ENCODE data around the gene DAPK1.

DAPK1 gene

DNA sequence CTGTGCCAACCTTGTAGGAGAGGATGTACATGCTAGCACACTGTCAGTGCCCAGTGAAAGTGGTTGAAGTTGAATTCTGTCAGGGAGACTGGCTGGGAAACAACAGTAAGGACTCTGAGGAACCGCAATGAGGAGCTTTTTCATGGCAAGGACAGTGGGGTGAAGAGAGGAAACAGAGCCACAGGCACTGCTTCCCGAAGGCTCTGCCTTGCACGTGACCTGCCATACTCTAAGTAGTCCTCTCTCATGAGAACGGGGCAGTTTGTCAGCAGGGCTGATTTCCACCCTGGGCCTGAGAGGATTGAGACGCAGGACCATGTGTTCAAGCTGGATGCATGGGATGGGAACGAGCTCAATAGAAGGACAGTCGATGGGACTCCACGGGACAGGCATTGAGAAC lies 121.7 kb downstream of the DAPK1 start:
- DNase-seq = no peak

DNA sequence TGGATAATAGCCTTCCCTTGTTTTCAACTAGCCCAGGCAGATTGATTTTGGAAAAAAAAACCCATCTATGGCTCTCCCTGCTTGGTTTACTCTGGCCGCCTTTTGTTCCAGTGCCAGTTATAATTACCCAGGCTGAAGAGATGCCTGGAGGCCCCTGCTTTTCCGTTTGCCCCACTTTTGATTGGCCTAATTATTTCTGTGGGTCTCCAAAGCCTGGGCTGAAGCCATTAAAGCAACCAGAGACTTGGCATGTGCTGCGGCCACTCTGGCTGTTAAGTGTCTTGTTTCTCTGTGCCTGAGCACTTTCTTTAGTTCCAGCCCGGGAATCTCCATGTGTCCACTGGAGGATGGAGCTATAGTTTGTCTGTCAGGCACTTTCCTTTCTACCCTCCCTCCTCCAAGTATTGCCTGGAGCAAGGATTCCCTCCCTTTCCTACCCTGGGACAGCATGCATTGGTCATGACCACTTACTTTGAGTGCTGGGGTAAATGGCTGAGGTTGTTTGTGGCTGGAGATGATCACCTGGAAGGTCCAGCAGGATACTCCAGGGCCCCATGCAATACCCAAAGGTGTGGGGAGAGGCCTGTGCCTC lies 123.2 kb downstream of the DAPK1 start:
- DNase-seq = no peak

DNA sequence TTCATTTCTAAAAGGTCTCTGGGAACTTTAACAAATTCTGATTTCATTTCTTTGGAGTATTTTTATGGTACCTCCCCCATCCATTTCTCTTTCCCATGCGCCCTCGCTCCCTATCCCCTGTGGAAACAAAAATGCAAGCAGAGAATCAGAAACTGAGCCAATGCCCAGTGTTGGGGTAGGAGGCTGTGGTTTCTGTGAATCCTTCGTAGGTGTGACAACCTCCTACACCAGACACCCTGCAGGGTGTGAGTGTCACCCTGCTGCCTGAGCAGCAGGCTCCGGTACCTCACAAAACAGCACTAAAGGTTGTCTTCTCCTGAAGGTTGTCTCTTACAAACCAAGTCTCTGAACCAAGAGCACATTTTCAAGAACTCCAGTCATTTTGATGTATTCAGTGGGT lies 124.4 kb downstream of the DAPK1 start:
- no peak for DNase-seq

DNA sequence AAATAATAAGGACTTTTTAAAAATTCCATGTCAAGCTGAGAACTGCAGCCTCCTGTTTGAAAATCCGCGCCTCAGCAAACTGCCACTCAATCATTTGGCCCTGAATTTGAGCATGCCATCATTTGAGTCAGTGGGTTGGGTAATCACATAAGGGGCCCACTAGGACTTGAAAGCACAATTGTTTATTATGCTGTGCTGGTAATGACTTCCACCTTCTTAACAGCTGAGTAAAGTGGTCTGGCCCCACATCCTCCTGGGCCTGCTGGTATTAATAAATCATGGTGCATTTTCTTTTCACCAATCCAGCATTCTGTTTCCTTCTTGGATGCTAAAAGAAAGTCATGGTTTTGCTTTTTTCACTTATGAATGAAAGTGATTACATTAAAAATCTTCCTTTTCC lies 125.3 kb downstream of the DAPK1 start:
- no peak for DNase-seq

DNA sequence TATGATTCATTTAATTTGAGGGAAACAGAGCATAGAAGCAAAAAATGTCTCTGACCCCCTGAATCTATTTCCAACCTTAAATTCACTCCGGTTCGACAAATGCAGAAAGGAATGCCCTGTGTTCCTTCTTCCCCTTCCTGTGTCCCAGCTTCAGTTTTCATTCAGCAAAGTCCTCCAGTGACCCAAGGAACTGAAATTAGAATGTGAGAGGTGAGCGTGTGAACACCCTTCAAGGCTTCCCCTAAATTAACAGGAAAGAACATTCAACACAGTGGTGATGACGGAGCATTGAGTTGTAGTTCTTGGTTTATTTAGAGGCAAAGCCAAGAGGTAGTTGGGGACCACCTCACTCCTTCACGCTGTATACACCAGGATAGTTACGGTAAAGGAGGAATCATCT lies 130.7 kb downstream of the DAPK1 start:
- no peak for DNase-seq

DNA sequence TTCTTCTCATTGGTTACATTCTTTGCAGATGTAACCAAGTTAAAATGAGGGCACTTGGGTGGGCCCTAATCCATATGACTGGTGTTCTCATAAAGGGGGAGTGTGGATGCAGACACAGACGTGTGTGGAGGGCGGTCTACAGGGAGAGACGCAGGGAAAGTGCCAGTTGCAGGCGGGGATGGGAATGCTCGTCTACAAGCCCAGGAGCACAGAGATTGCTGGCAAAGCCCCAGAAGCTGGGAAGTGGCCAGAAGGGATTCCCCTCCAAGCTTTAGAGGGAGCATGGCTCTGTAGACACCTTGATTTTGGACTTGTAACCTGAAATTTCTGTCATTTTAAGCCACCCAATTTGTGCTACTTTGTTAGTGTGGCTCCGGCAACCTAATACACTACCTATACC lies 131.4 kb downstream of the DAPK1 start:
- DNase-seq = no peak

DNA sequence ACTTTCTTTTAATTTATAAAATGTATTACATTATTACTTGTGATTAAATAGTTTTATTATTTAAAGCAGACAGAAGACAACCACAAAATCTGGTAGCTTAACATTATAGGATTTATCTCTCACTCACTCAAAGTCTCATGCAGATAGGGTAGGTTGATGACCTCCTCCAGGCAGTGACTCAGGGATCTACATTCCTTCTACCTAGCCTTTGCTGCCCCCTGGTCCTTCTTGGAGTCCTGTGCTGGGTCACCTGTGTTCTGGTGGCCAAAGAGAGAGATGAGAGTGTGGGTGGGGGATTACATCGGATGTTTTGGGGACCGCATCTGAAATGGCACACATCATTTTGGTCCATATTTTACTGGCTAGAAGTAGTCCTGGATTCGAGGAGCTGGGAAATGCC lies 132.6 kb downstream of the DAPK1 start:
- DNase-seq = no peak

DNA sequence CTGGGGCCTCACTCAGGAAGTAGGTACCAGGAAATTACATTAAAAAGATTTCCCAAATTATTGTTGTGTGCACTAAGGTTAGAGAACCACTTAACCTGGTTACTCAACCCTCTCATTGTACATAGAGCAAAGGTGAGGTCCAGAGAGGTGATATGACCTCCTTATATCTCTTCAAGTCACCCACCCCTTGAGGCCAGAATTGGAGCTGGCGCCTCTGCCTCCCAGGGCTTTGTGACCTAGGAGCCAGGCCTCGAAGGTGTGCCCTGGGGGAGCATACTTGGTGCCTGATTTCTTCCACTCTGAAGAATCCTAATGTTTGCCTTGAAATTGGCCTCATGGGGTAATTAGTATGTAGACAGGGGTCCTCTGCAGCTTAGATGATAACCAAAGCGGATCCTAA lies 133.2 kb downstream of the DAPK1 start:
- no peak for DNase-seq

DNA sequence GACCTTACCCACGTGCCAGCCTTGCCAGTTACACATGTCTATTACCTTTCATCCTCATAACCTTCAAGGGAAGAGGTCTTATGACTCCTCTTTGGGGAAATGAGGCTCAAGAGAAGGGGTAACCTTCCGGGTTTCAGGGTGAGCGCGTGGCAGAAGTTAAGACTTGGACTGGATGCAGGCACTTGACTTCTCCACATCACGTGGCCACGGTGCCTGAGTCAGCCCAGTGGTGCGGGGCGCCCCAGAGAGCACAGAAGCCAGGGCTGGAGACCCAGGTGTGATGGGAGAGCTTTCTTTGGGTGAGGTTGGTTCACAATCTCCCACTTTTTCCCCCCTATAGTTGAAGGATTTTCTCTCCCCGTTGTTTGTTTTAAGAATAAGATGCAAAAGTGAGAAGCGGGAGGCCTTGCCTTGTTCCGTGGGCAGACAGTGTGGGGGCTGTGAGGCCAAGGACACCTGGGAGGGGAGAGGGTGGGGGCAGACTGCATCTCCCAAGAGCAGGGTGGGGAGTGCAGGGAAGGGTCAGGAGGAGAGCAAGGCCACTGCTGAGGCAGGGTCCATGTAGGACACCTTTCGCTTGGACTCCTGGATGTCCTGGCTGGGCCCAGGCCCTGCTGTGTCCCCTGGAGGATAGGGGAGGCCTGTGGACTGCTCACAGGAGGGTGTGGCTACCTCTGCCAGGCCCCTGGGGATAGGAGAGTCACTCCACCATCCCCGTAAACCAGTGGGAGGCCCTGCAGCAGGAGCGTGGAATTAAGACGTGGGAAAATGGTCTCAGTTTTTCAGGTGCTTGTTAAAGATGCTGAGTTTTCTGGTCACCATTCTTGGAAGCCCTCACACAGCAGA lies 138.2 kb downstream of the DAPK1 start:
- no peak for DNase-seq

DNA sequence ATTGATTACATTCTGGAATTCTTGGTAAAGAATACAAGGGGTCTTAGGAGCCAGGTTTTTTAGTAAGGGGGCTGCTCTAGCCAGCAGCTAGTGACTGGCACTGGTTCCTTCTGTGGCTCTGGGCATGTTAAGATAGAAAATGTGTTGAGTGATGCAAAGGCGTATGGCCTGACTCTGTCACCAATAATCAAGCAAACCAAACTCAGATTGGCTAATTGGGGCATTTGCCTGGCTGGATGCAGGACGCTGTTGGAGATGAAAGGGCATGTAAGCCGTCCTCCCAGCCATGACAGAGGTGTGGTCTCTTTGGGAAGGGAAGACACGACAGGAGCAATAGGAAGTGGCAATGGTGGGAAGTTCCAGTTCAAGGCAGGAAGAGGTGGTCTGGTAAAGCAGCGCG lies 140.6 kb downstream of the DAPK1 start:
- no peak for DNase-seq

DNA sequence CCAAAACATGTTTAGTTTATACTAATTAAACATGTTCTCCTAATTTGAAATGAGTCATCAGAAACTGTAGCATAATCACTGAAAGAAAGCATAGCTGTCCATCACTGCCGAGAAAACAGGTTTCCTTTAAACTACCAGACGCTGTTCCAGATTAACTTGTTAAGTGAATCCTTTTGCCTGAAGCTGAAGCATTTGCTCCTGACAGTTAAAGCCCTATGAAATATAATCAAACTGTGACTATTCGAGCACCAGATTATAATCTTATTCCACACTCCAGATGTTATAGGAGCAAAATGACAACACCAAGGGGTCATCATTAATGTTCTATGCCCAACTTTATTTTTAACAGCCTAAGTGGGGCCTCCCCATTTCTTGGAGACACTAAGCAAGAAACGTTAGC lies 142.3 kb downstream of the DAPK1 start:
- DNase-seq = no peak

DNA sequence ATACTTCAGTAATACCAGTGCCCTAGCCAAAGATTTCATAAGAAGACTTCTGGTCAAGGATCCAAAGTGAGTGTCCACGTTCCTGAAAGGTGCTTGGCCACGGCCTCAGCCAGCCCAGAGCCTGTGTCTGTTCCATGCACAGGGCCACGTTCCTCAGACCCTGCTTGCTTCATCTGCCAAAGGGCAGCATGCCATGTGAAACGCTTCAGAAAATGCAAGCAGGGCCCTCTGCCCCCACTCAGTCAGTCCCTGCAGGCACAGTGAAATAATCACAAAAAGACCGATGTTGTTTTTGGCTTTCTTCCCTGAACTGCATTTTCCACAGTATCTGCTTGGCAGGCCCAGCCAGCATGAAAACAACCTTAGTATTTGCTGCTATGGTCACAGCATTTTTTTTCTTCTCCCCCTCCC lies 142.7 kb downstream of the DAPK1 start:
- no peak for DNase-seq

DNA sequence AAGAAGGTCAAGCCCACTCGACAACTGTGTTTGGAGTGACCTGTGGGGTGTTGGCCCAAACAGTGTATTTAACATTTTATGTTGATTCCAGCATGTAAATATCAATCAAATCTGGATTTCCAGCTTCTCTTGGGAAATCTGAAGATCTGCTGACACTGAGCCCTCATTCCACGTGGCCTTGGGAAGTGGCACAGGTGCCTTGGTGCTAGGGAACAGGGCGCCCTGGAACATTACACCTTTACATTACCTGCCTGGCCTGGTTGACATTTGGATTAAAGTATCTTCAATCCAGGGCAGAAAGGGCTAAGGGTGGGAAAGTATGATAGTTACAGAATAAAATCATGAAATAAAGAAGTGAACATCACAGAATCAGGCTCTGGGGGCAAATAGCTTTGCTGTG lies 143.4 kb downstream of the DAPK1 start:
- DNase-seq = no peak

DNA sequence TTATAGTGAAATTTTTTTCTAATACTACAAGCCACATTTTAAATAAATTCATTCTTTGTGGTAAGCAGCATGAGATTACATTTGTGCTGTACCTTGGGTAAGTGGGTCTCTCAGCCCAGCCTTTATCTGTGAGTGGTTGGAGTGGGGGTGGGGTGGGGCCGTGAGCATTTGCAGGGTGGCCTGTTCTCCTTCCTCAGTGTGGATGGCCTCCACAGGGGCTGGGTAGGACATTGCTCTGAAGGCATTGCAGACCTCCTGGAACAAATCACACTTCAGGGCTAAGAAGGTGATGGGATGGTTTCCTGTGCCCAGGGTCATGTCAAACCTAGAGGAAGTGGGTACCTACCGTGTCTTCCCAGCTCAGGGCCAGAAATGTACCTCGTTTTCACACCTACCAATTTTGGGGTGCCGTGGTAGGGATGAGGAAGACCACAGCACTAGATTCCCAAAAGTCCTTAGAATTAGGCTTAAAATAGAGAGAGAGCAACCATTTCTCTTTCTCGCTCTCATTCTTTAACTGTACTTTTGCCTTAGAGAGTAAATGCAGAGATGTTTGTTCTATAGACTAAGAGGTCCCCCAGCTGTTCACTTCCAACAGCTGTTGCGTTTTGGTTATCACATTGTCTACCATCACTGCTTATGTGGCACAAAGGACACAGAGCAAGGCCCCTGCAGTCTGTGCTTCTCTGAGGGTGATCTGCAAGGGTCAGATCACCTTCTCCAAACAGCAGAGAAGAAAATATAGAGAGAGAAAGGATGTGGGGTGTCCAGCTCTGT lies 144.9 kb downstream of the DAPK1 start:
- DNase-seq = no peak

DNA sequence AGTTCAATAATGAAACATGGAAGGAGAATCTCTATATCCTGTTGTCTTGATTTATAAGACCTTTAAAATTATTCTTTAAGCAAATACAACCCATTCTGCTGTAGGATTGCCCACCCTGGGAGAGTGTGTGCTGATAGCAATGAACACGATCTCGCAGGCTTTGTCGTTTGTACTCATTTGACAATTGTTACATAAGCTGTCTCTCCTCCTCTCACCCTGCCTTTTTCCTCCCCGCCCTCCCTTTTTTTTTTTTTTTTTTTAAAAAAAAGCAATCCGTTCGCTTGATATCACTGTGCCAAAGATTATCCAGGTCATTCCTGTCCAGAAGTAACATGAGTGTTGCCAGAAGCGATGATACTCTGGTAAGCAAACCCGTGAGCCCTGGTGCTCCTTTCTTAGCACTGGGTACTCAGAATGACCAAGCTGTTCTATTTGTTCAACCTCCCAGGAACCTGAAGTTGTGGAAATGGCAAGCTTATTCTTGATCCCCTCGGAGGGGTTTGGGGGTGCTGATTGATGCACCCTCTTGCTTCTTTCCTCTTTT lies 145.5 kb downstream of the DAPK1 start:
- no peak for DNase-seq

DNA sequence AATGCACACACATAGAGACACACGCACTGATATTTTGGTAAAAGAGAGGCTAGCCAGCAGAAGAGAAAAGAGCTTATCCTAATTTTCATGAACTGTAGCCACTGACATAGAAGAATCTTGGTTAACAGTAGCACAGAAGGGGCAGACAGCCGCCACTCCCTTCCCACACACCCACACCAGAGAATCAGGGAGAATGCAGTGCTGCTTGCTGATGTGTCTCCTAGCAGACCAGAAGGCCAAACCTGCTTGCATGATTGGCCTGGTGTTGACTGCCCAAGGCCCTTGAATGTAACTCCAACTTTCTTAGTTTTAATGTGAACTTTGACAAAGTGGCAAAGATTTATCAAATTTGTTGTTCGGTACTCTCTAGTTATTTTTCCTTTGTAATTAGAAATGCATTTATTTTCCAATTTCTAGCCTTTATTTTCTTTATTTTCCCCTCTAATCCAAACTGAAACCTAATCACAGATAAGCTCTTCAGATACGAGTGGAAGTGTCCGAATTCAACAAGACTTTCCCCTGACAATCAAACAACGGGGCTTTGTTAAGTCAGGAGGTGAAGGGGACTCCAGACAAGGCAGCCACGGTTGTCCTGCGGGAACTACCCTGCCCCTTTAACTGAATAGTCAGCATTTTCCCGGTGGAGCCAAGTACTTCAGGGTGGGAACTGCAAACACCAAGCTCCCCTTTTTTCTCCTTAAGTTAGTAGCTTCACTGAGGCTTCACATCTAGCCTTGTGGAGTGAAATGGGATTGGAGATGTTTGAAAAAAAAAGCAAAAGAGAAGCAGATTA lies 146.3 kb downstream of the DAPK1 start:
- no peak for DNase-seq

DNA sequence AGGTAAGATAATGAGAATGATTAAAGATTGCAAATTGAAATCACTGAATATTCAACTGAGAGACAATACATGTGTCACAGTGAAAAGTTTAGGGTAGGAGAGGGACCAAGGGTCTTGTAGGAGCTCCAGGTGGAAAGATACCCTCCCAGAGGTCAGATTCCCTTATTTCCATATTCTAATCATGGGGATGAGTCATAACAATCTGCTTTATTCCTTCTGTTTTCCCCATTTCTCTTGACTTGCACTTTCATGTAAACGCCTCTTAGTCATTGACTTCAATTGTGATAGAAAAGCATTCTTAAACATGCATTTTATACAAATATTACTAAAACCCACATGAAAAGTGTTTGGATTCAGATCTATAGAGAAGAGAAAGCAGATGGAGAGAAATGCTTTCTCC lies 147.0 kb downstream of the DAPK1 start:
- DNase-seq = no peak

DNA sequence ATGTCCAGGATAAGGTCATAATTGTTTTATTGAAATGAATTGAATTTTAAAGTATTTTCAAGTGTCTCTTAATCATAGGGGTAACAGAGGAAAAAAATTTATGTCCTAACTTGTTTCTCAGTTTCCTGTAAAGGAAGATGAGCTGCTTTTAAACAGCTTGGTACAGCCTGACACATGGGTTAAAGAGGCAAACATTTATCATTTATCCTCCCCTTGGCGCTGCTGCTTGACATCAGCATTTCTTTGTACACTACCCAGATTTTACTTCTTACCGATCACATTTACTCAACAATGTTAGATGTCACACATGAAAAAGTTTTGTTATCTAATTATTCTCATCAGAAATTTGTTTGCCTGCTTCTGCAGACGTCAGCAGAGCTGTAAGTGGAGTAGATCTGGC lies 148.9 kb downstream of the DAPK1 start:
- DNase-seq = no peak

DNA sequence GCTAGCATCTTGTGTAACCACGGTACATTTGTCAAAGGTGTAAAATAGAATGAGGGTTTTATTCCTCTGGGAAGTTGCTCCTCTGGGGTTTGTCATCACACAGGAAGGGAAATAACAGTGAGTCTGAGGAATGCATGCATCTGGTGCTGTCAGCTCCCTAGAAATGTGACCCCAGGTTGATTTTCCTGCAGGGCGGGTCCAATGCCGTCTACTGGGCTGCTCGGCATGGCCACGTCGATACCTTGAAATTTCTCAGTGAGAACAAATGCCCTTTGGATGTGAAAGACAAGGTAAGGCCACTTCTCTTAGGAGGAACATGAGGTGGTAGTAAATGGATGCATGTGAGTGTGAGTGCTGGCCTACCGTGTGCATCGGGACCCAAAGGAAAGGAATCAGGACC lies 149.4 kb downstream of the DAPK1 start:
- no peak for DNase-seq

DNA sequence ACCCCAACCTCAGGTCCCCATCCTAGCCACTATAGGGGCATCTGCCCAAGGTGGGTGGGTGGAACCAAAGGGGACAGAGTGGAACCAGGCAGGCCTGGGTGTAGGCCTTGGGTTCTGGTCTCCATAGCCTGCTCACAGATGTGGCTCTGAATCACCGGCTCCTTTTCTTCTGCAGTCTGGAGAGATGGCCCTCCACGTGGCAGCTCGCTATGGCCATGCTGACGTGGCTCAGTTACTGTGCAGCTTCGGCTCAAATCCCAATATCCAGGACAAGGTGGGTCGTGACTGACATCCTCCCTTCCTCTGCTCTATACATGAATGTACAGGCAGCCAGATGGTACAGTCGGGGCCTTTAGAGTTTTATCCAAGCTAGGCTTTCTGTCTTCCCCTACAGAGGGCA lies 150.9 kb downstream of the DAPK1 start:
- DNase-seq = no peak

DNA sequence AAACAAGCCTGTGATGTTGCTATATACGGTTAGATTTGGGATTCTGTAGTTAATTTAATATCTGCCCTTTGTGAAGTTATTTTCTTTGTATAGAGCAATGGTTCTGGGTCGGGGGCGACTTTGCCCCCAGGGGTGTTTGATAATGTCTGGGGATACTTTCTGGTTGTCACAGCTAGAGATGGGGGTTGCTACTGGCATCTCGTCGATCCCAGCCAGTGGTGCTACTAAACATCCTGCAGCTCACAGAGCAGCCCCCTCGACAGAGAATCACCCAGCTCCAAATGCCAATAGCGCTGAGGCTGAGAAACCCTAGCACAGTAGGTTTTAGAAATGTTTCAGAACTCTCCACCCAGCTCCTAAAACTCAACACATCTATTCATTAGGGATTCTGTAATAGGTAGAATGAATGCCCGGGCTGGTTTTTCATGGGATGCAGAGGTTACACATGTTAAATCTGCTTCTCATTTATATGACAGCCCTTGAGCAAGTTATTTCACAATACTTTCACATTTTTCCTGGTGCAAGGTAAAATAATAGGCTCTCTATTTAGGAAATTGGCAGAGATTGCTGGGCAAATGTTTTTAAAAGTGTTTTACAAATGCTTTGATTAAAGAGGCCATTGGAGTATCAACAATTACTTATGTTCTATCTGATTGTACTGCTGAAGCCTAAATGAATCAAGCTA lies 153.1 kb downstream of the DAPK1 start:
- DNase-seq = no peak

DNA sequence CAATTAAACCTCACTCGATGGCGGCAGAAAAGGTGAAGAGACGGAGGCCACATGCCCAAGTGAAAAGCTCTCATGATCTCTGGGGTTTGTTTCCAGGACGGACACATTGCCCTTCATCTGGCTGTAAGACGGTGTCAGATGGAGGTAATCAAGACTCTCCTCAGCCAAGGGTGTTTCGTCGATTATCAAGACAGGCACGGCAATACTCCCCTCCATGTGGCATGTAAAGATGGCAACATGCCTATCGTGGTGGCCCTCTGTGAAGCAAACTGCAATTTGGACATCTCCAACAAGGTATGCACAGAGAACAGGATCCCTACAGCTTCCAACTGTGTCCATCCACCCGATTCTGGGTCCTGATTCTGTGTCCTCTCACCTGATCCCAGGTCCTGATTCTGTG lies 153.8 kb downstream of the DAPK1 start:
- no peak for DNase-seq

Measured in activated naive CD4-positive, alpha-beta T cell (primary cell).